A673 (cell line): ENCODE data around the gene DHPS. TPM values are rescaled to one million over a fixed set of nuclear protein-coding genes. Genes with fewer than 3 reads are reported as not detected.

Experiments
- BruUV-seq: library from RNA; stranded (reverse); fragments of 400-500 nt; replicated peaks from 2 replicates; lab custom pipeline; 2021; lab: Mats Ljungman, UMichigan
- CTCF ChIA-PET: fragments of 300-600 bp; sonication (Branson Sonifier 250); formaldehyde crosslinking; loops from one replicate; lab custom pipeline; 2022; ENCODE audit warnings: antibody characterized with exemption; lab: Charles Lee
- POLR2A ChIA-PET: fragments of 300-600 bp; sonication (Branson Sonifier 250); formaldehyde crosslinking; loops from one replicate; lab custom pipeline; 2022; ENCODE audit warnings: antibody characterized with exemption; ENCODE audit not compliant: low non-redundant PET; lab: Charles Lee
- DNase-seq: peaks from one replicate; pipeline ENCODE4 v3.0.0-alpha.2; 2015; ENCODE audit warnings: low spot score
- H3K27ac ChIP-seq: fragments of 200-600 bp; sonication (generic); 2 replicates; pipeline ENCODE4 v1.5.1; 2016; ENCODE audit warnings: mixed run types, low read depth, mild to moderate bottlenecking, mixed read lengths, antibody characterized with exemption, low read length; ENCODE audit not compliant: poor library complexity, severe bottlenecking
- H3K27me3 ChIP-seq: fragments of 200-600 bp; sonication (generic); replicated peaks from 2 replicates; pipeline ENCODE4 v1.6.1; 2017; ENCODE audit warnings: mixed run types, low read depth, mild to moderate bottlenecking, mixed read lengths, antibody characterized with exemption, low read length; ENCODE audit not compliant: insufficient read depth, poor library complexity
- H3K36me3 ChIP-seq: fragments of 200-600 bp; sonication (generic); 2 replicates; pipeline ENCODE4 v1.6.1; 2016; ENCODE audit warnings: mixed run types, mild to moderate bottlenecking, mixed read lengths, antibody characterized with exemption, low read length; ENCODE audit not compliant: insufficient read depth, poor library complexity, severe bottlenecking
- H3K4me1 ChIP-seq: fragments of 200-600 bp; sonication (generic); 2 replicates; pipeline ENCODE4 v1.6.1; 2017; ENCODE audit warnings: mixed run types, mild to moderate bottlenecking, mixed read lengths, antibody characterized with exemption, low read length; ENCODE audit not compliant: insufficient read depth, poor library complexity, severe bottlenecking
- H3K4me3 ChIP-seq: fragments of 200-600 bp; sonication (generic); 2 replicates; pipeline ENCODE4 v1.5.1; 2016; ENCODE audit warnings: low read depth, mixed run types, mild to moderate bottlenecking, mixed read lengths, low read length; ENCODE audit not compliant: poor library complexity, severe bottlenecking
- H3K9me3 ChIP-seq: fragments of 200-600 bp; sonication (generic); 2 replicates; pipeline ENCODE4 v1.6.1; 2016; ENCODE audit warnings: mixed run types, low read depth, mild to moderate bottlenecking, mixed read lengths, antibody characterized with exemption, low read length; ENCODE audit not compliant: poor library complexity, severe bottlenecking
- EZH2 ChIP-seq: fragments of 200-600 bp; sonication (generic); IDR thresholded peaks from 2 replicates; pipeline ENCODE4 v1.6.1; 2017; ENCODE audit warnings: borderline replicate concordance, low read depth, mild to moderate bottlenecking, mixed read lengths, antibody characterized with exemption, low read length; ENCODE audit not compliant: poor library complexity, severe bottlenecking
- intact Hi-C: fragments of 100-400 bp; cut with micrococcal nuclease; formaldehyde crosslinking; loops from one replicate; pipeline ENCODE4 v1.10.0; 2022; ENCODE audit not compliant: unreplicated experiment
- total RNA-seq: library from RNA; stranded (reverse); gene quantifications from 2 replicates; pipeline ENCODE4 v1.2.3, GENCODE V29; 2021
- TF ChIP-seq, protein P1 (sequence below): fragments of 300-800, 200-600 bp; sonication (generic); conservative IDR thresholded peaks from 2 replicates; pipeline ENCODE4 v1.5.1; 2017; ENCODE audit warnings: low read depth, mild to moderate bottlenecking, antibody characterized with exemption, low read length, moderate library complexity, mixed read lengths

DHPS gene
- total RNA-seq, 1 experiment from 2014 or later, result 117 TPM

DNA sequence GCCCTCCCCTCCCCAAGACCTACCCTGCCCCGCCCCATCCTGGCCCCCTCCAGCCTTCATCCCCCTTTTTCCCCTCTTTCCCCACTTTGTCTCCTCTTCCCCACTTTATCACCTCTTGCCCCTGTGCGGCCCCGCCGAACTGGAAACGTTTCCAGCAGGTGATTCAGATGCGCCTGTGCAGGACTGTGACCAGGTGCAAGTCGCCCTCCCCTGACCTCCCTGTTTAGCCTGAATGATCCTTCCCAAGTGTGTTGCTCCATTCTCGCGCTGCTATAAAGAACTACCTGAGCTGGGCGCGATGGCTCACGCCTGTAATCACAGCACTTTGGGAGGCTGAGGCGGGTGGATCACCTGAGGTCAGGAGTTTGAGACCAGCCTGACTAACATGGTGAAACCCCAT is 45.0 kb downstream of the DHPS start:
- no TSS peak for BruUV-seq
- Histone ChIP-seq H3K27me3 (no peaks in the 10 kb centered on the region), H3K4me3 (no peak overlapping the region), H3K36me3 (no peaks in the 10 kb centered on the region), H3K9me3 (no peaks in the 10 kb centered on the region), H3K27ac (no peak overlapping the region), H3K4me1 (no peaks in the 10 kb centered on the region)
- DNase-seq, result no peak
- intact Hi-C loops, result no loop called here
- ChIA-PET CTCF (no interaction called here), POLR2A (no interaction called here)
- no peak for TF ChIP-seq EZH2
- TF ChIP-seq, protein P1, sequence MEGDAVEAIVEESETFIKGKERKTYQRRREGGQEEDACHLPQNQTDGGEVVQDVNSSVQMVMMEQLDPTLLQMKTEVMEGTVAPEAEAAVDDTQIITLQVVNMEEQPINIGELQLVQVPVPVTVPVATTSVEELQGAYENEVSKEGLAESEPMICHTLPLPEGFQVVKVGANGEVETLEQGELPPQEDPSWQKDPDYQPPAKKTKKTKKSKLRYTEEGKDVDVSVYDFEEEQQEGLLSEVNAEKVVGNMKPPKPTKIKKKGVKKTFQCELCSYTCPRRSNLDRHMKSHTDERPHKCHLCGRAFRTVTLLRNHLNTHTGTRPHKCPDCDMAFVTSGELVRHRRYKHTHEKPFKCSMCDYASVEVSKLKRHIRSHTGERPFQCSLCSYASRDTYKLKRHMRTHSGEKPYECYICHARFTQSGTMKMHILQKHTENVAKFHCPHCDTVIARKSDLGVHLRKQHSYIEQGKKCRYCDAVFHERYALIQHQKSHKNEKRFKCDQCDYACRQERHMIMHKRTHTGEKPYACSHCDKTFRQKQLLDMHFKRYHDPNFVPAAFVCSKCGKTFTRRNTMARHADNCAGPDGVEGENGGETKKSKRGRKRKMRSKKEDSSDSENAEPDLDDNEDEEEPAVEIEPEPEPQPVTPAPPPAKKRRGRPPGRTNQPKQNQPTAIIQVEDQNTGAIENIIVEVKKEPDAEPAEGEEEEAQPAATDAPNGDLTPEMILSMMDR, result no peak

- Histone ChIP-seq H3K9me3 (peaks cover 36% of the 10 kb centered on the region), H3K27ac (no peak overlapping the region), H3K4me3 (no peak overlapping the region), H3K4me1 (no peaks in the 10 kb centered on the region), H3K27me3 (no peaks in the 10 kb centered on the region), H3K36me3 (peaks cover 62% of the 10 kb centered on the region)
- ChIA-PET POLR2A (no interaction called here), CTCF (no interaction called here)
- intact Hi-C loops, result no loop called here
- BruUV-seq, result TSS peak; percentile 39
- DNase-seq, result no peak
- TF ChIP-seq EZH2, result no peak
- TF ChIP-seq, protein P1, result no peak
These were observed 52.5 kb downstream of the DHPS start for GRCh38 chr19:12629215-12629614.

- no peak overlapping the region for H3K4me3 ChIP-seq
- CTCF ChIA-PET, result no interaction called here
These were observed 53.3 kb downstream of the DHPS start for GRCh38 chr19:12628040-12629022.

More at GRCh38 chr19:12628040-12629022, 53.3 kb downstream of the DHPS start:
- Histone ChIP-seq H3K27me3 (no peaks in the 10 kb centered on the region), H3K36me3 (peaks cover 69% of the 10 kb centered on the region), H3K4me1 (no peaks in the 10 kb centered on the region), H3K27ac (no peak overlapping the region), H3K9me3 (peaks cover 36% of the 10 kb centered on the region)
- TF ChIP-seq, protein P1, result no peak
- no peak for TF ChIP-seq EZH2
- POLR2A ChIA-PET, result interaction anchor here (0.7 kb wide), 1 partner anchor 37 kb away, joined by 3 read pairs; no protein-coding TSS in a partner anchor
- no peak for DNase-seq
- no TSS peak for BruUV-seq
- intact Hi-C loops, result no loop called here
